GM18858 (cell line): ENCODE measurements around the gene LRRIQ1.
"Not testable (repeated sequence)": the region's sequence is repeated elsewhere in the genome, so short reads cannot be mapped to it uniquely, and the experiment has no call there.

Experiments used
- ATAC-seq: cut with Tn5 transposase; IDR thresholded peaks from one replicate; pipeline ENCODE4 v1.9.1; 2021; ENCODE audit not compliant: unreplicated experiment

LRRIQ1 gene

DNA sequence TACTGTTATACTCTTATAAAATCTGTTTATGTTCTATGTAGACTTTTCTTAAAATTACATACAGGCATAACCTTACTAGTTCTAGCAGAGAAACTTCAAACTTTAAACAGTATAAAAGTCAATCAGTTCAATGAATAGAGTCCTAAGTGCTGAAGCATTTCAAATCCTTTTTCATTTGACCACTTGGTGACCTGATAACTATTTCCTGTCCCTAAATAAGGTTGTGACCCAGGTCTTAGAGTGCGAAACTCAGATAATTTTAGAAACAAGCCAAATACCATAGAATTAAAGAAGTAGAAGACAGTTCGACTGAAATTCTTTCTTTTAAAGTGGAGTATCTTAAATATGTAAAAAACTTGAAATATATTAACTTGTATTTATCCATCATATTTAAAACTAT lies 147.7 kb downstream of the LRRIQ1 start:
- no peak for ATAC-seq

DNA sequence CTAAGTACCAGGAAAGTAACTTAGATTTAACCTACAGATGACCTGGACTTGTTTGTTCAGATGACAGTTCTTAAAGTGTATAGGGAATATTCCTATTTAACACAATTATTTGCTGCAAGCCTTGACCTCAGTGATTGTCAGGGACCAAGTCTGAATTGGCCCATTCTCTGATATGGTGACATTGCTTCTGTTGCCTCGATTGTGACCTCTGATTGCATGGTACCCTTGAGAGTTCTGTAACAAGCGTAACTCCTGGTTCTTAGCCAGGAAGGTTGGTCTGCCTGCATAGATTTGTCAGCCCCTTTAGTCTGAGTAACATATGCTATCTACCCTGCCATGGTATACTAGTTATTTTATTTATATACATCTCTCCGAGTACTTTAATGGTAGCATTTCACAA lies 150.1 kb downstream of the LRRIQ1 start:
- no peak for ATAC-seq

DNA sequence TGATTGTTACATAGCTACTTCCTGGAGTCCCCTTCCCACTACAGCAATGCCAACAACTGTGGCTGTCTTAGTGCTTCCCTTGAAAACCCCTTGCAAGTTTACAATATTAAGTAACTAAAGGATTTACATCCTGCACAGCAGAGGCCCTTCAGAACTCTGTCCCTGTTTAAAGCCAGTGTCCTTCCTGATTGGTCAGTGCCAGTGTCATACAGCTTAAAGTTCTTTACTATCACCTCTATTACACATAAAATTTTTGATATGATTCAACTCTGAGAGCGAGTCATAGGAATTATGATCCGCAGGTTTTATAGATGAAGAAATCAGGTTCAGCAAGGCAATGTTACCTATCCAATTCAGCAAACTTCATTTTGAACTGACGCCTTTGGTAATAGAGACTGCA lies 152.5 kb downstream of the LRRIQ1 start:
- ATAC-seq: no peak

DNA sequence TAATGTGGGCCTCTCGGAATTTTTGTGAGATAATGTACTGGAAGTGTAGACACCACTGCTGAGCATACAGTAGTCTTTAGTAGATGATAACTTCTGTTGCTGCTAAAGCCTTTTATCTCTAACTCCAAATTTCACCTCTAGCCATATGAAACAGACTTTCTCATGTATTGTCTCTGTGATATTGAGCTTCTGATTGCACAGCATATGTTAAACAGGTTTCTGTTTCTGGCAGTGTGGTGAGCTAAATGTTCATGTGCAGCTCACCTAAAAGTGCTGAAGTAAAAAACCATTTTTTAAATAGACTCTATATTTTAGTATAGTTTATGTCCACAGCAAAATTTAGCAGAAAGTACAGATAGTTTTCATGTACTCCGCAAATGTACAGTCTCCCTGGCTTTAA lies 154.6 kb downstream of the LRRIQ1 start:
- no peak for ATAC-seq

DNA sequence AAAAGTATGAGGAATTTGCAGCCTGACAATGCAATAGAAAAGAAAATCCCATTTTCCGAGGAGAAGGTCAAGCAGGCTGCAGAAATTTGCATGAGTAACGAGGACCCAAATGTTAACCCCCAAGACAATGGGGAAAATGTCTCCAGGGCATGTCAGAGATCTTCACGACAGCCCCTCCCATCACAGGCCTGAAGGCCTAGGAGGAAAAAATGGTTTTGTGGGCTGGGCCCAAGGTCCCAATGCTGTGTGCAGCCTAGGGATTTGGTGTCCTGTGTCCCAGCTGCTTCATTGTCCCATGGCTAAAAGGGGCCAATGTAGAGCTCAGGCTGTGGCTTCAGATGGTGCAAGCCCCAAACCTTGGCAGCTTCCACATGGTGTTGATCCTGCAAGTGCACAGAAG lies 167.7 kb downstream of the LRRIQ1 start:
- not testable (repeated sequence) for ATAC-seq

DNA sequence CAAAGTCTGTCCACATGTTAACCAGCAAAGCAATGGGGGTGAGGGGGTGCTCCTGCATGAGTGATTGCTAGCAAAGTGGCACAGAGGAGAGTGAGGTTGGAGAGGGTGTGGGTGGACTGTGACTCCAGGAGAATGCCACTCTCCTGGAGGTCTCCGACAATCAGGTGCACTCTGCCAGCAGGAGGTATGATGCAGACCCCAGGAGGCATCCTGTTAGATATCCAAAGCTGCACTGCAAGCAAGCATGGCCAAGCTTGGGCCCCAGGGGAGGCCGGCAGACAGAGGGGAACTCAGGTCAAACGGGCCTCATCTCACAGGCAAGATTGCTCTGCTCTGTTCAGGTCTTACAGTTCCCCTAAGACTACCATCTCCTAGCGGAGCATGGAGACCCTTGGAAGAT lies 170.4 kb downstream of the LRRIQ1 start:
- ATAC-seq: no peak

DNA sequence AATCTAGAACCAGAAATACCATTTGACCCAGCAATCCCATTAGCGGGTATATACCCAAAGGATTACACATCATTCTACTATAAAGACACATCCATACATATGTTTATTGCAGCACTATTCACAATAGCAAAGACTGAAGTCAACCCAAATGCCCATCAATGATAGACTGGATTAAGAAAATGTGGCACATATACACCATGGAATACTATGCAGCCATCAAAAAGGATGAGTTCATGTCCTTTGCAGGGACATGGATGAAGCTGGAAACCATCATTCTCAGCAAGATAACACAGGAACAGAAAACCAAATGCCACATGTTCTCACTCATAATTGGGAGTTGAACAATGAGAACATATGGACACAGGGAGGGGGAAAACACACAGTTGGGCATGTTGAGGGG lies 188.2 kb downstream of the LRRIQ1 start:
- not testable (repeated sequence) for ATAC-seq

DNA sequence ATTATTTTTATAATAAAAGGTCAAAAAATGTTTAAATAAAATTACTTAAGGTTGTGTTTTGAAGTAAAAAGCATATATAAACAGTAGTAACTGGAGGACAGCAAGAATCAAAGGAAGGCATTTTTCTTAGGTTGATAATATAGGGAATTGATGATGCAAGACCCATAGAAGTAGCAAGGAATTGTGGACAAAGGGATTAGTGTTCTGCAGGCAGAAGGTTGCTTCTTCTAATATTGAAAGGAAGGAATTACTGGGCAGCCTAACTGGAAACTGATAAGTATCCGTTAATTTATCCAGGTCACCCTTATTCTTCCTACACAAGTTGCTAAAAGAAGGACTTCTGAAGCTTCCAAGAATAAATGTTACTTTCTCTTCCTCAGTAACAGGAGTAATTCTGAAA lies 189.3 kb downstream of the LRRIQ1 start:
- ATAC-seq: no peak

DNA sequence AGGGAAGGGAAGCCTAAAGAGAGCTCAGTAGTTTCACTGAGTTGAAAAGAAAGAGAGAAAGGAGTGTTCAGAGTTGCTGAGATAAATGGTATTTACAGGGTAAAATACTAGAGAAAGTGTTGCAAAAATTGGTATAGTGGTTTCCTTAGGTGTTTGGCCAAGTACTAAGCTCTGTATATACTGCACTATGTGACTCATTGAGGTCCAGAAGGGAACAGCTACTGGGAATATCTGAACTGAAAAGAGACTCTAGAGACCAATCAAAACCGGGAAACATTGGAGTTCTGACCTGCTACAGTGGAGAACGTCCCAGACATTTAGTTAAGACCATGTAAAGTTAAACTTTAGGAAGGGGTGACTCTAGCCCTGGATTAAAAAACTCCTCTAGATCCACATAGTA lies 201.2 kb downstream of the LRRIQ1 start:
- no peak for ATAC-seq

DNA sequence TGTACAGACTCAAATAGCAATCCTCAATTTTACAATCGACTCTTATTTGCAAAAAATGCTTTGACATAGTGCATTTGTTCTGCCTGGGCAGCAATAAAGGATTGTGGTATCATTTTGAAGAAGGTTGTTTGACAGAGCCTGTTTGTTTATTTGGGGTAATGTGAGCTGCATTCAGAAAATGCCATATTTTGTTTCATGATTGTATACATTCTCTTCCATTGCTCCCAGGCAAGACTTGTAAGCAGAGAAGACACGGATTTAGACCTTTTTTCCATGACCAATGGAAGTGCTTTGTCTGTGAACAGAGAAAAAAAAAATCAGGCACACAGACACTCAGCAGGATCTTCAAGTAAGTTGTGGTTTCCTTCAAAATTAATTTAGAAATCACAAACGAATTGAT lies 208.4 kb downstream of the LRRIQ1 start:
- no peak for ATAC-seq

DNA sequence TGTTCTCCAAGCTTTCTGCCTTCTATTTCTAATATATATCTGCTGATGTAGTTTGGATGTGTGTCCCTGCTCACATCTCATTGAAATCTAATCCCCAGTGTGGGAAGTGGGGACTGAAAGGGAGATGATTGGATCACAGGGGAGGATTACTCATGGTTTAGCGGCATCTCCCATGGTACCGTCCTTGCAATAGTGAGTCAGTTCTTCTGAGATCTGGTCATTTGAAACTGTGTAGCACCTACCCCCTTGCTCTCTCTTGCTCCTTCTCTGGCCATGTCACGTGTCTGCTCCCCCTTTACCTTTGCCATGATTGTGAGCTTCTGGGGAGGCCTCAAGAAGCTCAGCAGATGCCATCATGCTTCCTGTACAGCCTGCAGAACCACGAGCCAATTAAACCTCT lies 217.7 kb downstream of the LRRIQ1 start:
- no peak for ATAC-seq

DNA sequence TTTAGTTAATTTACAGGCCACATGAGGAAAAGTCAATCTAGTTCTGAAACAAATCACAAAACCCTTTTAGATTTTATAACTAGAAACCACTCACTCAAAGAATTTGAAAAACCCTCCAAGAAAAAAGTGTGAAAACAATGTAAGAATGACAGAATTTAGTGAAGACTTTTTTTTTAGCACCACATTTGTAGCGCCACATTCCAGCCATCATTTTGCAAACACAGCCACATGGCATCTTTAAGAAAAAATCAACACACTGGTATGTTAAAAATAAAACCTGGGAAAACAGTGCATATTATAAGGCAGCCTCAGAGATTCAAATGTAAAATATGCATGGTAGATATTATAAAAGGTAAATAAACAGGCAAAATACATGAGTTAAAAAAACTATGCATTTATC lies 221.5 kb downstream of the LRRIQ1 start:
- no peak for ATAC-seq

DNA sequence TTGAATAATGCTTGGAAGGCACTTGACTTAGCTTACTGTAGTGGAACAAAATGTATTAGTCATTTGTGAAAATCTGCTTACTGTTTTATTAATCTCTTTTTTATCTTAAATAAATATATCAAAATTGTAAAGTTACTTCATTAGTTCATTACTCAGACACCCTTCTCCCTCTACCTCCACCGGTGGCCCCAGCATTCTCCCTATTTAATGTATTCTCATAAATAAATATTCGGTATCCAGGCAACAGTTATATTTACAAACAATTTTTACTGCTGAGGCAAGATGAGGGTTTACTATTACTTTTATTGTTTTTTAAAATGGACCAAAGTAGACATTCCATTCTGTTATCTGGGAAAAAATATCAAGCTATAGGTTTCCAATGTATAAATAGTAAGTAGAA lies 224.3 kb downstream of the LRRIQ1 start:
- ATAC-seq: no peak

DNA sequence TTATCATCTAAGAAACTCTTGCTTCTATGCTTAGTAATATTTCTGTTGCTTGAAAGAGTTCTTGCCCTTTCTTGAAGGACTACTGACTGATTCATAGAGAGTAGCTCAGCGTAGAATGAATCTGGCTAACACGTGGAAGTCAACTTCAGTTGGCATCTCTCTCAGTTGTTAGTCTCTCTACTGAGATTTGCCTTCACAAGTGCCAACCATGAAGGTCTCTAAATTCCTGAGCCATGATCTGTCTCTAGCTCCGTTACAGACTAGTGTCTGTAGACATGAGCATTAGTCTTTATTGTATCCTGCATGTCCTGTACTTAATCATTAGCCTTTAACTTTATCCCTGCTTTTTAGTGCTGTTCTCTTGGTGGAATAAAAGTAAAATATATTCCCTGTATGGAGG lies 224.7 kb downstream of the LRRIQ1 start:
- no peak for ATAC-seq

DNA sequence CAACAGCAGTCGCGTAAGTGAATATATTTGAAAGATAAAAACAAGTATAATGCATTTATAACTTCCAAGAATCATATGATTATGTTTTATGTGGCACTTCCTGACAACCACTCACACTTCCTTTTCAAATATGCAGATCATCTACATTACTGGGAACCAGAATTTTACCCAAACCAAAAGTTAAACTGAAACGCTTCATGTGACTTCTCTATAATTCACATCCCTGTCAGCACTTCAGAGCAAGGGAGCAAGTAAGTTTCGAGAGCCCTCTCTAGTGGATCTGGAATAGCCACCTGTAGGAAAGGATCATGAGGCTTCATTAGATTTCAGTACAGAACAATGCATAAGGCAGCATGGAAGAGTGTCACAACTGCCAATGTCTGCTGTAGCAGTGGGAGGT lies 230.2 kb downstream of the LRRIQ1 start:
- ATAC-seq: no peak

DNA sequence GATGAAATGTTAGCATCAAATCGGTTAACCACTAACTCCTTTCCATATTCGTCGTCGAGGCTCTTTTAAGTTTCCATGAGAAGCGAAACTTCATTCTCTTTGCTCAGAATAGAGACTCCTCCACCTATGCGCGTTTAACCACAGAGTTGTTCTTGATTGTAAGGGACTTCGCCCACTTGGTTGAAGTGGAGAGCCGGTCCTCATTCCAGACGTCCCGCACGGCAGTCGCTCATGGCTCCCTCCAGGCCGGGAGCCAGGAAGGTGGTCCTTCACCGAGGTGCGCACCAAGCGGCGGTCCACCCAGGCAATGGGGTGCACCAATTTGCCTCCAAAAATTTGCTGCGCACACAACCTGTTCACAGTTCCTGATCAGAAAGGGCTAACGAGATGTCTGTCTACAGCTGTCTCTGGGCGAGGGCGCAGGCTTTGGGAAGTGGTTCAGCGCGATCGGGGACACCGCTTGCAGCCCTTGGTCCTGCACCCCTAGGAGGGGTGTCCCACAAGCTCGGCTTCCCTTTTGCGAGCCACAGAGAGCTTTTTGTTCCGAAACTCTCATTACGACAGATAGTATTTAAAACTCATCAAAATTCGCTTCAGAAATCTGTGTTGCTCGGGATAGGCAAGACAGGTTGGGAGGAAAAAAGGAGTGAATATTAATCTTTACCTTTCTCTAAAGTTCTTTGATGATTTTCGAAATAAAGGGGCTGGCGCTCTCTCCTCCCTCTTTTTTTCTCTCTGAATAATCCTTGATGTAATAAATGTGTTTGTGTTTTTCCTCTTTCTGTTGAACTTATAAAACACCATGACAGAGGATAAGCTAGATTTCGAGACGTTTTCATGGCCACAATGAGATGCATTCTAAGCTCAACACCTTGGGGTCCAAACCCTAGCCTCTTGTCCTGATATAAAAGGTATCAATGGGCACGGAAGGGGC lies 237.5 kb downstream of the LRRIQ1 start:
- ATAC-seq: peak; percentile 45

DNA sequence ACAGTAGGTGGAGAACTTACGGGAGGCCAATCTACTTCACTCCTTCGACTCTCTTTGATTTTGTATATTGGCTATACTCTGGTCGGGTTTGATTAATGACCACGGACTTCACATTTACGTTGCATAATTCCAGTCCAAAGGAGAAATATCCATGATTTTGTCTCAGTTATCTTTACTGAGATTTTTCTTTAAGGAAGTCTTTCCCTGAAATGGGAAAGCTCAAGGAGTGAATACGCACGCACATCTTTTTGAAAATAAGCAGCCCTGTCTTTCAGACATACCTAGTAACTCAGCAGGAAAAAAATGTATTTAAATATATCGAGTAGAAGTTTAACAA lies 238.1 kb downstream of the LRRIQ1 start:
- no peak for ATAC-seq

DNA sequence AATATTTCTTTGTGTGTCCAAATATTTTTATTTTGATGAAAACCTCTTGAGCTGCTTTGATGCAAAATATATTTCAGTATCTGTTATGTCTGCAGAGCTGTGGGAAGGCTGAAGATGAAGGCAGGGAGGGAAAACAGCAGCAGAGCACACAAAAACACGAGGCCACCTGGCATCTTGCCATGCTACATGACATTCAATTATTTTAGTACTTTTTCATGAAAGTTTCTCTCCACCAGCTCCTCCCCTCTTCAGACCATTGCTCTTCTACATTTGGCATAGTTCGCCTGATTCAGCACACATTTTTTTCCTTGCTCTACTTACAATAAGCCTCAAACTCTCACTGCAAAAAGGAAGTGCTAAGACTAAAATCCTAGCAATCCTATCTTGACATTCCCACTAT lies 239.2 kb downstream of the LRRIQ1 start:
- ATAC-seq: no peak

DNA sequence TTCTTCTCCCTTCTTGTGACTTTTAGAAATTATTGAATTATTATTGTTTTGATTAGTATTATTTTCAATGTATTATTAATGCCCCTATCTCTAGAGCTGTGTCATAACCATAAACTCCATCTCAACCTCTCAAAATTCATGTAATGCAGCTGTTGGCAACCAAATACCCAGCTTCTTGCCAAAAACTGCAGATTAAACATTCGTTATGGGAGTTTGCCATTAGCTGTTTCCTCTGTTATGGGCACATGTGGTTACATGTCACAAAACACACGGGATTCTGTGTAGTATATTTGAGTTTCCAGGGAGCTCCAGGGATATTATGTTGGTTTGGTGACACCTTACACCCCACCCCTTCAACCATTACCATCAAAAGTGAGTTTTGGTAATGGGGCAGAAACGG lies 241.0 kb downstream of the LRRIQ1 start:
- ATAC-seq: no peak

DNA sequence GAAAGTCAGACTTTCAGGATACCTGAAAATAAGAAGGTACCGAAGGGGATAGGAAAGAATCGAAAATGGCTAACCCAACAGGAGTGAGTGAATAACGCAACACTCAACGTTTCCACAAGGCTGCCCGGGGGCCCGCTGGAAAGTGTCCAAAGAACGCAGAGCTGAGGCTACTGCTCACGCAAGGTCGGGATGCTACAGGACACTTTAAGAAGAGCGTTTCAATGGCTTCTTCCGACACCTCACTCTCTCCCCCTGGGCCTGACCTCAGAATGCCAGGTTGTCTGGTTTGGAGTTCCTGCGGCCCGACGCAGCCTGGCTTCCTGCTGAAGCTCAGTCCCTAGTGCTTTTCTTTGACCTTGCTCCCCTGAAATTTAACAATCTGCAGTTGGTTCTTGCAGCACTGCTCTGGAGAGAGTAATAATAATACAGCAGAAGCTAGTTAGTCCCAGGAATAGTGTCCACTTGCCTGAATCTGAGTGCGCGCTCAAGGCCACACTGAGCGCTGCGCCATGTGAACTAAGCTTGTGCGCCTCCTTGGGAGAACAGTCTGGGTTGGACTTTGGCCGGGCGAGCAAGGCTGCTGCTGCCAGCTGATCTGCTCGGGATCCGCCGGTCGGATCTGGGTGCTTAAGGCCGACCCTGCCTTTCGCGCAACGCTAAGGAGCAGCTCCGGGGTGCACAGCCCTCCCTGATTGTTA lies 241.9 kb downstream of the LRRIQ1 start:
- no peak for ATAC-seq

DNA sequence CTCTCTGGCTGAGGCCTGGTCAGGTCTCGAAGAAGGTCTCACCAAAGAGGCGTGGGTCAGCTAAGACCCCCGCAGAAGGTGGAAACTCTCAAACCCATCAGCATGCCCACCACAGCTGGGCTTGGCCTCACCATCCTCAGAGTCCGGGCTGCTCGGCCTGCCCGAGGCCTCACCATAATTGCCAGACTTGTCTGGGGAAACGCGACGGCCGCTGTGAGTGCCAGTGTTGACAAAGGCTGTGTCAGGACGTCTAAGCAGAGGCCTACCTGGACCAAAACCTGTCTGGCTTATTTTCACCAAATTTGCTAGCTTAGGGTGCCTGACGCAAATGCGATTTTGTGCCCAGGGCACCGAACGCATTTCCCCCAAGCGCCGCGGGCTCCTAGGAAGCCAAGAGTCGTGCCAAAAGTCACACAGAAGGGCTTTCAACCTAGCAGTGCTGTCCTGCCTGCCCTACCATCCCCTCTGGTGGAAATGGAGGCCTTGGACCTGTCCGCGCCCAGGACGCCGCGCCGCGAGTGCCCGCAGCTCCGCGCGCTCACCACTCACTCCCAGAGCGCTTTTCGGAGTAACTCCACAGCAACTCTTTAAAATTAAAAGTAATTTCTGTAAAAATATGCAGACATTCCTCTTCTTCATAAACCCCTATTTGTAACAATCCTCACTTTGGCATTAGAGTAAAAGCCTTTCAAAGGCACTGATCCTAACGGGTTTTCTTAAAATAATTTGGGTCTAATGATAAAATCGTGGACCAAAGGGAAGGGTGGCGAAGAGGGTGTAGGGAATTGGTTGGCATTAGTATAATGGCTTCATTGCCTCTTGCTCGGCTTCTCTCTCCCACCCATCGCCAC lies 242.7 kb downstream of the LRRIQ1 start:
- ATAC-seq: no peak
